ENCODE measurements around the gene TESPA1.

Gene TESPA1

DNA sequence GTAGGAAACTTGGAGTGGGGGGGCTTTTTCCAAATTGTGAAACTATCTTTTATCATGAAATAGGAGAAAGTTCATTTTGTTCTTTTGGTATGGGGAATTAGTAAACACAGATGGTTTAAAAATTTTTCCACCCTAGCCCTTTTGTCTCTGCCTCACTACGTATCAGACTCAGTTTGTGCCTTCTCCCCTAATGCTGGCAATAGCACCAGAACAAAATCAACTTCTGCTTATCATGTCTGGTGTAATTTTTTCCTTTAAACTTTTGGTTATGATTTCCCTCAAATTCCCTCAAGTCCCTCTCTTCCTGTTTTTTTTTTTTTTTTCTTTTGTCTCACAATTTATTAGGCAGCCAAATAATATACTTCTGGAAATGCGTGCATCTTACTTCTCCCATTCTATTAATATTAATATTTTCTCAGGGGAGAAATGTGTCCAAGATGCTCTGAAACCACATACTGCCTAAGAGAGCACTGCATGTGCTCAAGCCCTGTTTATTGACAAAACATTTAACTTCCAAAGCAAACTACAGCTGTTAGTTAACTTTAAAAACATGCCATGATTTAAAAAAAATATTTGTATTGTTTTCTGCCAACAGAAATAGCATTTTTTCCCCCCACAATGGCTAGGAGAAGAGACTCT, 35.4 kb downstream of the TESPA1 start:
- TF ChIP-seq TAF1 (IDR thresholded peaks at IDR 0.05; ENCODE audit: borderline replicate concordance, insufficient read depth, low read length) (no peak), FOXP2 (optimal IDR thresholded peaks at IDR 0.05; ENCODE audit: borderline replicate concordance, extremely low read depth, extremely low read length, insufficient read depth) (no peak), POLR2AphosphoS5 (IDR thresholded peaks at IDR 0.05; ENCODE audit: low read depth, low read length) (no peak), SIN3A (IDR thresholded peaks at IDR 0.05; ENCODE audit: borderline replicate concordance, insufficient read depth, low read length) (no peak)
- TF ChIP-seq, protein P1, sequence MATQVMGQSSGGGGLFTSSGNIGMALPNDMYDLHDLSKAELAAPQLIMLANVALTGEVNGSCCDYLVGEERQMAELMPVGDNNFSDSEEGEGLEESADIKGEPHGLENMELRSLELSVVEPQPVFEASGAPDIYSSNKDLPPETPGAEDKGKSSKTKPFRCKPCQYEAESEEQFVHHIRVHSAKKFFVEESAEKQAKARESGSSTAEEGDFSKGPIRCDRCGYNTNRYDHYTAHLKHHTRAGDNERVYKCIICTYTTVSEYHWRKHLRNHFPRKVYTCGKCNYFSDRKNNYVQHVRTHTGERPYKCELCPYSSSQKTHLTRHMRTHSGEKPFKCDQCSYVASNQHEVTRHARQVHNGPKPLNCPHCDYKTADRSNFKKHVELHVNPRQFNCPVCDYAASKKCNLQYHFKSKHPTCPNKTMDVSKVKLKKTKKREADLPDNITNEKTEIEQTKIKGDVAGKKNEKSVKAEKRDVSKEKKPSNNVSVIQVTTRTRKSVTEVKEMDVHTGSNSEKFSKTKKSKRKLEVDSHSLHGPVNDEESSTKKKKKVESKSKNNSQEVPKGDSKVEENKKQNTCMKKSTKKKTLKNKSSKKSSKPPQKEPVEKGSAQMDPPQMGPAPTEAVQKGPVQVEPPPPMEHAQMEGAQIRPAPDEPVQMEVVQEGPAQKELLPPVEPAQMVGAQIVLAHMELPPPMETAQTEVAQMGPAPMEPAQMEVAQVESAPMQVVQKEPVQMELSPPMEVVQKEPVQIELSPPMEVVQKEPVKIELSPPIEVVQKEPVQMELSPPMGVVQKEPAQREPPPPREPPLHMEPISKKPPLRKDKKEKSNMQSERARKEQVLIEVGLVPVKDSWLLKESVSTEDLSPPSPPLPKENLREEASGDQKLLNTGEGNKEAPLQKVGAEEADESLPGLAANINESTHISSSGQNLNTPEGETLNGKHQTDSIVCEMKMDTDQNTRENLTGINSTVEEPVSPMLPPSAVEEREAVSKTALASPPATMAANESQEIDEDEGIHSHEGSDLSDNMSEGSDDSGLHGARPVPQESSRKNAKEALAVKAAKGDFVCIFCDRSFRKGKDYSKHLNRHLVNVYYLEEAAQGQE (IDR thresholded peaks at IDR 0.05; ENCODE audit: insufficient read depth in 1 of 2, low read depth in 2 of 2, low read length in 2 of 2) = no peak

DNA sequence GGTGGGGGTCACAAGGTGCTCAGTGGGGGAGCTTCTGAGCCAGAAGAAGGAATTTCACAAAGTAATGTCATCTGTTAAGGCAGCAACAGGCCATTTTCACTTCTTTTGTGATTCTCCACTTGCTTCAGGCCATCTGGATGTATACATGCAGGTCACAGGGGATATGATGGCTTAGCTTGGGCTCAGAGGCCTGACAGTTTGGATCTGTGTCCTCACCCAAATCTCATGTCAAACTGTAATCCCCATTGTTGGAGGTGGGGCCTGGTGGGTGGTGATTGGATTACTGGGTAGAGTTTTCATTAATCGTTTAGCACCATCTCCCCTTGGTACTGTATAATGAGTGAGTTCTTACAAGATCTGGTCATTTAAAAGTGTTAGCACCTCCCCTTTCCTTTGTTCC, 36.4 kb downstream of the TESPA1 start:
- TF ChIP-seq POLR2AphosphoS5 (IDR thresholded peaks at IDR 0.05; ENCODE audit: low read depth, low read length) = no peak

DNA sequence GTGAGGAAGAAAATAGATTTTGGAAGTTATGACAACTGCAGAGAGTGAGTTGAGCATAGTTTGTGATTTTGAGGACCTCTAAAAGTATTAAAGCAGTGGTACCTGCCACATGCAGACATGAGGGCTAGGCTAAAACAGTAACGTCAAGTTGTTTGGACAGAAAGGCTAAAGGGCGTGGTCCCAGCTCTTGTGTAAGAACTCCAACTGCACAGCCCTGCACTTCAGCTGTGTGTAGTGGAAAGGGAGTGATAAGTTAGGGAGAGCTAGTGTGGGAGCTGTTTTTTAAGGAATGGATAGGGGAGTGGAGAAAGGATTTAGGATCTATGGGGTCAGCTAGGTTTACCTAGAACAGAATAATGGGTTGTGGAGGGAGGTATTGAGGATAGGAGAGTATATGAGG, 39.5 kb downstream of the TESPA1 start:
- TF ChIP-seq POLR2AphosphoS5 (IDR thresholded peaks at IDR 0.05; ENCODE audit: low read depth, low read length) (no peak), FOXP2 (optimal IDR thresholded peaks at IDR 0.05; ENCODE audit: borderline replicate concordance, extremely low read depth, extremely low read length, insufficient read depth) (no peak), TAF1 (IDR thresholded peaks at IDR 0.05; ENCODE audit: borderline replicate concordance, insufficient read depth, low read length) (no peak), SIN3A (IDR thresholded peaks at IDR 0.05; ENCODE audit: borderline replicate concordance, insufficient read depth, low read length) (no peak)
- TF ChIP-seq, protein P1 (IDR thresholded peaks at IDR 0.05; ENCODE audit: insufficient read depth in 1 of 2, low read depth in 2 of 2, low read length in 2 of 2) = no peak

DNA sequence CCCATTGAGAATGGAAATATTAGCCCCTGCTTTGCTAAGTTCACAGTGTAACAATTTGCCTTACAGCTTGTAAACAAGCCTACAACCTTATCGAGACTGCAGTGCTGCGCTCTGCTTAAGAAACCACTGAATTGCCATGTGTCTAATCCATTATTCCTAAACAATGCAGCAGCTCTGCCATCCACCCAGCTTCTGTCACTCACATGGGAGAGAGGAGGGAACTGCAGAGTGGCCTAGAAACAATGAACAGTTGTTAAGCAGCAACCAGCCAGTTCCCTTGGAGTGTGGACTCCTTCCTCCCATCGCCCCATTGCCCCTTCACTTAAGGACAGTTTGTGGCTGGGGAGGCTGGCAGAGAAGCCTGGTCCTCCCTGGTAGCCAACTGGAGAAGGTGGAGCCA, 42.9 kb downstream of the TESPA1 start:
- TF ChIP-seq TAF1 (IDR thresholded peaks at IDR 0.05; ENCODE audit: borderline replicate concordance, insufficient read depth, low read length) (no peak), POLR2AphosphoS5 (IDR thresholded peaks at IDR 0.05; ENCODE audit: low read depth, low read length) (no peak), SIN3A (IDR thresholded peaks at IDR 0.05; ENCODE audit: borderline replicate concordance, insufficient read depth, low read length) (no peak), FOXP2 (optimal IDR thresholded peaks at IDR 0.05; ENCODE audit: borderline replicate concordance, extremely low read depth, extremely low read length, insufficient read depth) (no peak)
- TF ChIP-seq, protein P1 (IDR thresholded peaks at IDR 0.05; ENCODE audit: insufficient read depth in 1 of 2, low read depth in 2 of 2, low read length in 2 of 2) = no peak

DNA sequence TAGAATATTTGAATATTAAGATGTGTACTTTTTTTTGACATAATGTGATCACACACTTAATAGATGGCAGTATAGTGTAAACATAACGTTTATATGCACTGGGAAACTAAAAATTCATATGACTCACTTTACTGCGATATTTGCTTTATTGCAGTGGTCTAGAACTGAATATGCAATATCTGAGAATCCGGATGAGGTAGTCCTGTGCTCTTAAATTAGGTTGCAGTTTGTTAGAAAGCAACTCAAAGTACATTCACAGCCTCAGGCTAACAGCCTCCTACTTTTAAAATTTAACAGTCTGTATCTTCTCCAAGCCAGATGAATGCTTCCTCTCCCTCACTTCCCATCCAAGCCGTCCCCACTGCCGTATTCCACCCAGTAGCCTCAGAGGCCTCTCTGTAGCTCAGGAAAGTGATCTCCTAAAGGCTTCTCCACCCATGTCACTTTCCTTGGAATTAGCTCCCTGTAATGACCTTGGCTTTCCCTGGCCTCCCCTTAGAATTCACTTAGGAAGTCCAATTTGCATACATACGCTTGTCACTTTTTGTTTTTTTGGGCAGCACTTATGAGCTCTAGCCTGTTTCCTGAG, 43.7 kb downstream of the TESPA1 start:
- TF ChIP-seq TAF1 (IDR thresholded peaks at IDR 0.05; ENCODE audit: borderline replicate concordance, insufficient read depth, low read length) (no peak), SIN3A (IDR thresholded peaks at IDR 0.05; ENCODE audit: borderline replicate concordance, insufficient read depth, low read length) (no peak)

DNA sequence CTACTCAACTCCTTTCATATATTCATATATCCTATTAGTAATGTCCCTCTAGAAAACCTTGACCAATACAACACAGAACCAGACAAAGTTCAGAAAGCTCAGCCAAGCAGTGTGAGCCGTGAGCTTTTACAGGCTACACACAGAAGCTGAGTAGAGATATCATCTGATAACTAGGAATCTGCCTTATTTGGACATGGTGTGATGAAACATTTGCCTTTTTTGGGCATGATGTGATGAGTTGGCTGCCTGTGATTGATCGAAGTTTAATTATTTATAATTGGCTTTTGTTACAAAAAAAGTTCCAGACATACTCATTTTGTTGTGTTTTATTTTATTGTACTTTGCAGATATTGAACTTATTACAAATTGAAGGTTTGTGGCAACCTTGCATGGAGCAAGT, 46.6 kb downstream of the TESPA1 start:
- TF ChIP-seq POLR2AphosphoS5 (IDR thresholded peaks at IDR 0.05; ENCODE audit: low read depth, low read length) (no peak), FOXP2 (optimal IDR thresholded peaks at IDR 0.05; ENCODE audit: borderline replicate concordance, extremely low read depth, extremely low read length, insufficient read depth) (no peak), SIN3A (IDR thresholded peaks at IDR 0.05; ENCODE audit: borderline replicate concordance, insufficient read depth, low read length) (no peak), TAF1 (IDR thresholded peaks at IDR 0.05; ENCODE audit: borderline replicate concordance, insufficient read depth, low read length) (no peak)
- TF ChIP-seq, protein P1 (IDR thresholded peaks at IDR 0.05; ENCODE audit: insufficient read depth in 1 of 2, low read depth in 2 of 2, low read length in 2 of 2) = no peak

Measured in PFSK-1 (cell line).